B cell (primary cell): ENCODE results near the gene CACNA1D. TPM values are rescaled to one million over a fixed set of nuclear protein-coding genes. Genes with fewer than 3 reads are reported as not detected.

Source experiments
- ATAC-seq: fragments of 200-7000 bp; cut with Tn5 transposase; one replicate; pipeline ENCODE4 v1.10.0; 2021; ENCODE audit warnings: low read depth, mild to moderate bottlenecking, moderate number of reproducible peaks, moderate library complexity
- CTCF ChIA-PET: fragments of 350-600 bp; sonication (Branson Sonifier 250); formaldehyde crosslinking; loops from one replicate; lab custom pipeline; 2021; ENCODE audit warnings: antibody characterized with exemption, inconsistent platforms; lab: Charles Lee
- POLR2A ChIA-PET: fragments of 350-600 bp; sonication (Branson Sonifier 250); formaldehyde crosslinking; loops from one replicate; lab custom pipeline; 2021; ENCODE audit warnings: antibody characterized with exemption; lab: Charles Lee
- DNase-seq: peaks from one replicate; pipeline ENCODE4 v3.0.0; 2013
- H2AFZ ChIP-seq: 2 replicates; pipeline ENCODE4 v1.6.1; 2012; ENCODE audit warnings: mild to moderate bottlenecking, low read depth, low read length; ENCODE audit not compliant: insufficient read depth, poor library complexity, severe bottlenecking
- H3K27ac ChIP-seq, 2 donors: 1 replicate in 1 of 2; 2 replicates in 1 of 2; pipeline ENCODE4 v1.5.1; 2012 to 2013; ENCODE audit warnings: low read length in 2 of 2, mild to moderate bottlenecking in 2 of 2, moderate library complexity in 1 of 2
- H3K27me3 ChIP-seq, 4 experiments: fragments of 200-600 bp in 1 of 4; sonication (generic) in 1 of 4; replicated peaks in 1 of 4; 1 replicate in 2 of 4; 2 replicates in 2 of 4; pipeline versions ENCODE4 v1.6.1 to v1.7.0; 2013 to 2016; ENCODE audit warnings: low read length in 3 of 4, mild to moderate bottlenecking in 2 of 4, mixed read lengths in 1 of 4, moderate library complexity in 1 of 4; ENCODE audit not compliant: insufficient read depth in 4 of 4, control insufficient read depth in 3 of 4; ENCODE audit errors: control extremely low read depth in 1 of 4
- H3K36me3 ChIP-seq, 2 experiments: replicated peaks in 1 of 2; 1 replicate in 1 of 2; 2 replicates in 1 of 2; pipeline versions ENCODE4 v1.6.1 to v1.7.1; 2013; ENCODE audit warnings: low read length in 1 of 2; ENCODE audit not compliant: insufficient read depth in 2 of 2, control insufficient read depth in 1 of 2; ENCODE audit errors: control extremely low read depth in 1 of 2, extremely low read depth in 1 of 2
- H3K4me1 ChIP-seq, 2 donors: fragments of 200-600 bp in 1 of 2; sonication (generic) in 1 of 2; 1 replicate in 1 of 2; 2 replicates in 1 of 2; pipeline versions ENCODE4 v1.5.1 to v1.6.1; 2013 to 2017; ENCODE audit warnings: low read length in 2 of 2; ENCODE audit not compliant: control insufficient read depth in 2 of 2, insufficient read depth in 2 of 2
- H3K4me2 ChIP-seq: replicated peaks from 2 replicates; pipeline ENCODE3; 2012; ENCODE audit warnings: mild to moderate bottlenecking, low read depth, low read length; ENCODE audit not compliant: poor library complexity, severe bottlenecking
- H3K4me3 ChIP-seq, 5 experiments: fragments of 200-600 bp in 1 of 5; sonication (generic) in 1 of 5; 1 replicate in 3 of 5; 2 replicates in 2 of 5; pipeline versions ENCODE4 v1.5.1 to v1.7.0; 2011 to 2016; ENCODE audit warnings: low read length in 4 of 5, mild to moderate bottlenecking in 4 of 5, low read depth in 2 of 5, control low read depth in 1 of 5, moderate library complexity in 1 of 5; ENCODE audit not compliant: insufficient read depth in 1 of 5; ENCODE audit errors: control extremely low read depth in 1 of 5, extremely low read depth in 1 of 5
- H3K79me2 ChIP-seq: fragments of 200-600 bp; sonication (generic); one replicate; pipeline ENCODE4 v1.6.0; 2016; ENCODE audit warnings: low read length; ENCODE audit not compliant: control insufficient read depth, insufficient read depth
- H3K9ac ChIP-seq: fragments of 200-600 bp; sonication (generic); 2 replicates; pipeline ENCODE4 v1.6.1; 2017; ENCODE audit warnings: mild to moderate bottlenecking, low read length, moderate library complexity
- H3K9me3 ChIP-seq, 3 donors: one replicate each; pipeline versions ENCODE4 v1.6.1 to v1.7.1; 2013; ENCODE audit warnings: low read length in 2 of 3; ENCODE audit not compliant: control insufficient read depth in 2 of 3, insufficient read depth in 1 of 3; ENCODE audit errors: control extremely low read depth in 1 of 3
- H4K20me1 ChIP-seq: 2 replicates; pipeline ENCODE4 v1.6.0; 2012; ENCODE audit warnings: mild to moderate bottlenecking, low read length; ENCODE audit not compliant: insufficient read depth, control insufficient read depth, poor library complexity, severe bottlenecking
- H3K27ac Mint-ChIP-seq: one replicate; pipeline ENCODE4 v1.8.0; 2021; ENCODE audit warnings: mixed read lengths
- H3K27me3 Mint-ChIP-seq: one replicate; pipeline ENCODE4 v1.8.0; 2021; ENCODE audit warnings: mixed read lengths
- H3K4me1 Mint-ChIP-seq: one replicate; pipeline ENCODE4 v1.8.0; 2021; ENCODE audit warnings: mixed read lengths
- H3K4me3 Mint-ChIP-seq: one replicate; pipeline ENCODE4 v1.8.0; 2021; ENCODE audit warnings: mixed read lengths
- H3K9me3 Mint-ChIP-seq: one replicate; pipeline ENCODE4 v1.8.0; 2022; ENCODE audit warnings: mixed read lengths; ENCODE audit not compliant: insufficient read depth
- CTCF ChIP-seq: fragments of 200-600 bp; IDR thresholded peaks from one replicate; pipeline ENCODE4 v1.8.0; 2022; ENCODE audit warnings: antibody characterized with exemption, mild to moderate bottlenecking
- EZH2 ChIP-seq: IDR thresholded peaks from 2 replicates; pipeline ENCODE4 v1.6.1; 2012; ENCODE audit warnings: borderline replicate concordance, low read depth, mild to moderate bottlenecking, moderate library complexity, low read length; ENCODE audit not compliant: insufficient read depth, poor library complexity, severe bottlenecking
- WGBS: methylation state at CpG from one replicate; pipeline ENCODE4 v1.1.5; 2013; ENCODE audit warnings: missing lambda C conversion rate; ENCODE audit not compliant: insufficient coverage; 5-methylcytosine and 5-hydroxymethylcytosine counted together
- intact Hi-C: fragments of 100-400 bp; cut with micrococcal nuclease; formaldehyde crosslinking; loops from one replicate; pipeline ENCODE4 v1.10.0; 2022
- polyA plus RNA-seq: library from polyadenylated mRNA; depleted of rRNA; stranded (reverse); fragments of >200 nt; gene quantifications from 2 replicates; pipeline ENCODE4 v1.2.3, GENCODE V29; 2012
- total RNA-seq, 2 donors: library from RNA; stranded (reverse); fragments of 120-200 nt in 1 of 2; gene quantifications; 1 replicate in 1 of 2; 2 replicates in 1 of 2; pipeline versions ENCODE4 v1.2.3 to v1.2.4, GENCODE V29; 2013 to 2022

CACNA1D gene
- total and polyA plus RNA-seq, 2 donors (not counting 1 experiment from before 2014, with no cell fraction given): 0.06 to 0.07 TPM

- ChIA-PET CTCF (no interaction called here), POLR2A (no interaction called here)
- TF ChIP-seq EZH2 (no peak), CTCF (no peak)
- Histone ChIP-seq H3K9ac (no peak overlapping the region), H3K9me3 (no peaks in the 10 kb centered on the region), H3K4me3 (no peak overlapping the region), H3K4me1 (no peaks in the 10 kb centered on the region), H3K4me2 (no peak overlapping the region), H3K79me2 (no peaks in the 10 kb centered on the region), H3K27ac (no peak overlapping the region), H2AFZ (no peak overlapping the region), H4K20me1 (no peaks in the 10 kb centered on the region), H3K27me3 (peaks cover 0 to 10% (median 0%) of the 10 kb centered on the region in 4 experiments), H3K36me3 (no peaks in the 10 kb centered on the region)
- no peak overlapping the region for H3K27ac Mint-ChIP-seq
- H3K27me3 Mint-ChIP-seq: peaks cover 14% of the 10 kb centered on the region
- H3K4me3 Mint-ChIP-seq: no peak overlapping the region
- intact Hi-C loops: no loop called here
- ATAC-seq: no peak
- no peaks in the 10 kb centered on the region for H3K9me3 Mint-ChIP-seq
- WGBS: no CpG with 5 or more reads among the region's 1 CpG
- H3K4me1 Mint-ChIP-seq: no peaks in the 10 kb centered on the region
- no peak for DNase-seq
Measured at GRCh38 chr3:53484984-53485383, 9.4 kb upstream of the CACNA1D start.

GRCh38 chr3:53485675-53486403 lies 8.6 kb upstream of the CACNA1D start:
- H3K27ac ChIP-seq: no peak overlapping the region
- no peaks in the 10 kb centered on the region for H3K36me3 ChIP-seq
- H3K4me1 ChIP-seq: no peaks in the 10 kb centered on the region
- H2AFZ ChIP-seq: no peak overlapping the region
- ChIA-PET POLR2A (no interaction called here), CTCF (interaction anchor here (1.2 kb wide), 1 partner anchor 187 kb away, joined by 3 read pairs; no protein-coding TSS in a partner anchor)
- H3K9me3 Mint-ChIP-seq: no peaks in the 10 kb centered on the region
- H3K79me2 ChIP-seq: no peaks in the 10 kb centered on the region
- intact Hi-C loops: no loop called here
- no peak overlapping the region for H3K4me2 ChIP-seq
- no peak overlapping the region for H3K27ac Mint-ChIP-seq
- no peaks in the 10 kb centered on the region for H3K9me3 ChIP-seq
- DNase-seq (no peak), ATAC-seq (no peak)
- no peak overlapping the region for H3K9ac ChIP-seq
- no peak overlapping the region for H3K4me3 ChIP-seq
- whole genome bisulfite sequencing: 0% methylated on average over 1 of the region's 3 CpGs
- H3K27me3 ChIP-seq: peaks cover 0 to 13% (median 0%) of the 10 kb centered on the region in 4 experiments
- peaks cover 16% of the 10 kb centered on the region for H3K27me3 Mint-ChIP-seq
- no peaks in the 10 kb centered on the region for H4K20me1 ChIP-seq
- H3K4me3 Mint-ChIP-seq: no peak overlapping the region
- no peaks in the 10 kb centered on the region for H3K4me1 Mint-ChIP-seq
- TF ChIP-seq CTCF: no peak
- no peak for TF ChIP-seq EZH2
